IMR-90 (cell line): Measurements from ENCODE around the gene KRT78.

Experiments
- CEBPB ChIP-seq: IDR thresholded peaks from 2 replicates; pipeline ENCODE4 v1.6.1; 2012; ENCODE audit warnings: low read depth, low read length, improper control_type of control experiment
- CTCF ChIP-seq: conservative IDR thresholded peaks from 2 replicates; pipeline ENCODE4 v1.5.1; 2012; ENCODE audit warnings: mild to moderate bottlenecking, low read depth, low read length, improper control_type of control experiment
- FOS ChIP-seq: fragments of 150-350 bp; IDR thresholded peaks from 2 replicates; pipeline ENCODE4 v1.6.1; 2016; ENCODE audit warnings: low read depth, low read length
- MAZ ChIP-seq: IDR thresholded peaks from 2 replicates; pipeline ENCODE4 v1.6.1; 2012; ENCODE audit warnings: low read depth, mild to moderate bottlenecking, low read length, improper control_type of control experiment, moderate library complexity, borderline replicate concordance
- POLR2A ChIP-seq: IDR thresholded peaks from 2 replicates; pipeline ENCODE4 v1.6.1; 2012; ENCODE audit warnings: mild to moderate bottlenecking, low read depth, low read length
- USF2 ChIP-seq: fragments of 150-350 bp; IDR thresholded peaks from 2 replicates; pipeline ENCODE4 v1.6.1; 2017; ENCODE audit warnings: mild to moderate bottlenecking, antibody characterized with exemption, low read length, low read depth
- TF ChIP-seq, protein P1 (sequence below): fragments of 150-350 bp; IDR thresholded peaks from 2 replicates; pipeline ENCODE4 v1.6.1; 2016; ENCODE audit warnings: low read depth, mild to moderate bottlenecking, low read length, moderate library complexity, borderline replicate concordance

- TF ChIP-seq CTCF (no peak), POLR2A (no peak), CEBPB (no peak), USF2 (no peak), MAZ (no peak), FOS (no peak)
- TF ChIP-seq, protein P1, sequence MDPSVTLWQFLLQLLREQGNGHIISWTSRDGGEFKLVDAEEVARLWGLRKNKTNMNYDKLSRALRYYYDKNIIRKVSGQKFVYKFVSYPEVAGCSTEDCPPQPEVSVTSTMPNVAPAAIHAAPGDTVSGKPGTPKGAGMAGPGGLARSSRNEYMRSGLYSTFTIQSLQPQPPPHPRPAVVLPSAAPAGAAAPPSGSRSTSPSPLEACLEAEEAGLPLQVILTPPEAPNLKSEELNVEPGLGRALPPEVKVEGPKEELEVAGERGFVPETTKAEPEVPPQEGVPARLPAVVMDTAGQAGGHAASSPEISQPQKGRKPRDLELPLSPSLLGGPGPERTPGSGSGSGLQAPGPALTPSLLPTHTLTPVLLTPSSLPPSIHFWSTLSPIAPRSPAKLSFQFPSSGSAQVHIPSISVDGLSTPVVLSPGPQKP, result no peak
Measured at GRCh38 chr12:52800259-52800917, 48.4 kb downstream of the KRT78 start.
